Gastrocnemius medialis (tissue), 4 donors: ENCODE data around the gene RBFA. TPM values are rescaled to one million over a fixed set of nuclear protein-coding genes. Genes with fewer than 3 reads are reported as not detected.

Source experiments
- ATAC-seq, 2 donors: fragments of 150-250 bp; one replicate each; pipeline ENCODE4 v1.9.1; 2016
- DNase-seq, 2 donors: peaks; one replicate each; pipeline ENCODE4 v3.0.0-alpha.2; 2019
- H3K27ac ChIP-seq, 4 donors: fragments of 200-600 bp; sonication (generic); 1 replicate in 1 of 4; 2 replicates in 3 of 4; pipeline ENCODE4 v1.5.1; 2016 to 2018; ENCODE audit warnings: mild to moderate bottlenecking in 2 of 4, moderate library complexity in 1 of 4
- H3K27me3 ChIP-seq, 3 donors: fragments of 200-600 bp; sonication (generic) in 2 of 3; 1 replicate in 1 of 3; 2 replicates in 2 of 3; pipeline versions ENCODE4 v1.5.1 to v1.6.0; 2016 to 2019; ENCODE audit warnings: mild to moderate bottlenecking in 1 of 3, moderate library complexity in 1 of 3
- H3K36me3 ChIP-seq, 2 donors: fragments of 200-600 bp; sonication (generic) in 1 of 2; one replicate each; pipeline ENCODE4 v1.5.1; 2017 to 2018
- H3K4me1 ChIP-seq, 2 donors: fragments of 200-600 bp; sonication (generic) in 1 of 2; one replicate each; pipeline ENCODE4 v1.5.1; 2016 to 2017; ENCODE audit warnings: mild to moderate bottlenecking in 2 of 2
- H3K4me3 ChIP-seq, 4 donors: fragments of 200-600 bp; sonication (generic) in 3 of 4; 1 replicate in 1 of 4; 2 replicates in 3 of 4; pipeline ENCODE4 v1.5.1; 2016 to 2019; ENCODE audit warnings: mild to moderate bottlenecking in 2 of 4
- H3K9me3 ChIP-seq, 3 donors: fragments of 200-600 bp; sonication (generic) in 2 of 3; 1 replicate in 1 of 3; 2 replicates in 2 of 3; pipeline ENCODE4 v1.5.1; 2016 to 2019
- CTCF ChIP-seq, 5 experiments: fragments of 450-650 bp in 3 of 5; fragments of 200-600 bp in 2 of 5; sonication (generic) in 2 of 5; IDR thresholded peaks in 4 of 5; conservative IDR thresholded peaks in 1 of 5; 1 replicate in 4 of 5; 2 replicates in 1 of 5; pipeline ENCODE4 v1.5.1; 2016 to 2019; ENCODE audit warnings: antibody characterized with exemption in 5 of 5, mild to moderate bottlenecking in 3 of 5, moderate library complexity in 3 of 5
- POLR2A ChIP-seq, 2 donors: fragments of 450-650 bp; IDR thresholded peaks; one replicate each; pipeline ENCODE4 v1.6.1; 2017; ENCODE audit warnings: antibody characterized with exemption in 2 of 2, mild to moderate bottlenecking in 2 of 2, moderate library complexity in 2 of 2
- in situ Hi-C, 4 donors: fragments of 200-750 bp; cut with MboI; loops; one replicate each; pipeline versions ENCODE4 v1.15.0 to v1.8.0; 2017; ENCODE audit warnings: low sequenced_read_pairs in 4 of 4
- intact Hi-C: fragments of 100-400 bp; cut with DNase I; formaldehyde crosslinking; loops from one replicate; pipeline ENCODE4 v1.15.1; 2023; ENCODE audit warnings: low total_unique reads
- total RNA-seq, 4 donors: library from RNA; depleted of rRNA; stranded (reverse); fragments of >200 nt; gene quantifications; one replicate each; pipeline versions ENCODE4 v1.1.0 to v1.2.3, GENCODE V29; 2016

The RBFA gene
- 10 to 100 TPM; 26.6 to 37.4 (median 32.3) TPM for total RNA-seq

- ATAC-seq (peak; percentile 86 to 87), DNase-seq (peak; percentile 98 to 99)
- Histone ChIP-seq H3K4me3 (peak within 1 kb of the TSS; percentile 71 to 100 (median 88)), H3K27ac (peak within 1 kb of the TSS; percentile 82 to 94 (median 87)), H3K27me3 (no peaks in the 10 kb centered on the region), H3K36me3 (no peaks in the 10 kb centered on the region), H3K9me3 (no peaks in the 10 kb centered on the region), H3K4me1 (peaks cover 12 to 16% of the 10 kb centered on the region in 2 donors)
- TF ChIP-seq CTCF (IDR thresholded peaks at IDR 0.05 in 4 of 5, conservative IDR thresholded peaks at IDR 0.05 in 1 of 5) (peak in 3 of 5 experiments; percentile 56 to 70 (median 64)), POLR2A (IDR thresholded peaks at IDR 0.05) (peak; percentile 72 to 74)
- in situ Hi-C loops (loop anchor here in 1 of 4 donors (10.0 kb wide), 1 partner anchor 49 kb away; the partner anchor contains the start of gene TXNL4A), intact Hi-C loops (loop anchor here (1.0 to 10.0 kb wide), 4 partner anchors 46 to 529 kb away; partner anchors contain the start of genes ADNP2, SLC66A2 and TXNL4A)
Observed at GRCh38 chr18:80034068-80034851, at the start of gene RBFA. RBFA (plus strand) TSS chr18:80034434; CDS start chr18:80034496, 62 bp downstream.

GRCh38 chr18:79985172-79985571, 49.1 kb upstream of the RBFA start:
- Histone ChIP-seq H3K4me1 (peaks cover 15 to 35% of the 10 kb centered on the region in 2 donors), H3K9me3 (no peaks in the 10 kb centered on the region), H3K36me3 (no peaks in the 10 kb centered on the region), H3K27ac (no peak overlapping the region), H3K27me3 (no peaks in the 10 kb centered on the region), H3K4me3 (no peak overlapping the region)
- TF ChIP-seq POLR2A (IDR thresholded peaks at IDR 0.05) (no peak), CTCF (IDR thresholded peaks at IDR 0.05 in 4 of 5, conservative IDR thresholded peaks at IDR 0.05 in 1 of 5) (no peak)
- no peak for ATAC-seq
- intact Hi-C loops = loop anchor here (5.0 kb wide), 1 partner anchor 308 kb away; the partner anchor contains the start of gene CTDP1
- no peak for DNase-seq
- in situ Hi-C loops = loop anchor here in 1 of 4 donors (10.0 kb wide), 1 partner anchor 50 kb away; the partner anchor contains the start of gene RBFA

GRCh38 chr18:79986726-79987125, 47.5 kb upstream of the RBFA start:
- in situ Hi-C loops (loop anchor here in 1 of 4 donors (10.0 kb wide), 1 partner anchor 48 kb away; the partner anchor contains the start of gene RBFA), intact Hi-C loops (loop anchor here (5.0 kb wide), 1 partner anchor 309 kb away; the partner anchor contains the start of gene CTDP1)
- H3K4me1 ChIP-seq = peaks cover 15 to 32% of the 10 kb centered on the region in 2 donors
- H3K36me3 ChIP-seq = no peaks in the 10 kb centered on the region
- peak overlapping the region in 2 of 4 donors; percentile 6 to 35 for H3K27ac ChIP-seq
- DNase-seq (no peak), ATAC-seq (no peak)
- no peak for TF ChIP-seq POLR2A (IDR thresholded peaks at IDR 0.05)
- no peak for TF ChIP-seq CTCF (IDR thresholded peaks at IDR 0.05 in 4 of 5, conservative IDR thresholded peaks at IDR 0.05 in 1 of 5)
- peak overlapping the region in 1 of 4 donors; percentile 99 for H3K4me3 ChIP-seq
- no peaks in the 10 kb centered on the region for H3K9me3 ChIP-seq
- H3K27me3 ChIP-seq = no peaks in the 10 kb centered on the region

GRCh38 chr18:79987566-79987965, 46.7 kb upstream of the RBFA start:
- in situ Hi-C loops = loop anchor here in 1 of 4 donors (10.0 kb wide), 1 partner anchor 47 kb away; the partner anchor contains the start of gene RBFA
- peaks cover 15 to 32% of the 10 kb centered on the region in 2 donors for H3K4me1 ChIP-seq
- no peak for TF ChIP-seq CTCF (IDR thresholded peaks at IDR 0.05 in 4 of 5, conservative IDR thresholded peaks at IDR 0.05 in 1 of 5)

More at GRCh38 chr18:79987566-79987965, 46.7 kb upstream of the RBFA start:
- no peak for ATAC-seq
- intact Hi-C loops = loop anchor here (5.0 kb wide), 1 partner anchor 310 kb away; the partner anchor contains the start of gene CTDP1
- no peaks in the 10 kb centered on the region for H3K9me3 ChIP-seq
- peak overlapping the region; percentile 84 to 99 (median 89) for H3K4me3 ChIP-seq
- H3K36me3 ChIP-seq = no peaks in the 10 kb centered on the region
- H3K27ac ChIP-seq = peak overlapping the region; percentile 94 to 100 (median 96)
- DNase-seq = no peak
- H3K27me3 ChIP-seq = no peaks in the 10 kb centered on the region
